Stimulated activated CD8-positive, alpha-beta memory T cell treated with anti-CD3 and anti-CD28 coated beads, Interleukin-15, amount 100 ng/mL, for 1 hour (primary cell): ENCODE data around the gene SMPDL3B.

Experiments
- DNase-seq: peaks from one replicate; pipeline ENCODE4 v3.0.0-alpha.2; 2020; ENCODE audit warnings: low read depth

Gene SMPDL3B

GRCh38 chr1:27940870-27941560, 6.2 kb downstream of the SMPDL3B start:
- no peak for DNase-seq

GRCh38 chr1:27941671-27942540, 7.1 kb downstream of the SMPDL3B start:
- DNase-seq, result no peak

- DNase-seq, result no peak
Measured at GRCh38 chr1:27945020-27945419, 10.2 kb downstream of the SMPDL3B start.

GRCh38 chr1:27949027-27949426, 14.2 kb downstream of the SMPDL3B start:
- no peak for DNase-seq

GRCh38 chr1:27951396-27951795, 16.6 kb downstream of the SMPDL3B start:
- DNase-seq, result no peak

- DNase-seq, result no peak
Measured at GRCh38 chr1:27952147-27952546, 17.3 kb downstream of the SMPDL3B start.

GRCh38 chr1:27954186-27954585, 19.4 kb downstream of the SMPDL3B start:
- no peak for DNase-seq

- DNase-seq, result no peak
Measured at GRCh38 chr1:27955076-27955475, 20.3 kb downstream of the SMPDL3B start.

GRCh38 chr1:27956761-27957160, 22.0 kb downstream of the SMPDL3B start:
- no peak for DNase-seq

GRCh38 chr1:27957655-27958054, 22.9 kb downstream of the SMPDL3B start:
- no peak for DNase-seq

- no peak for DNase-seq
Measured at GRCh38 chr1:27958513-27958912, 23.7 kb downstream of the SMPDL3B start.

- peak; percentile 62 for DNase-seq
Measured at GRCh38 chr1:27959792-27960603, 25.2 kb downstream of the SMPDL3B start, which contains the start of gene XKR8. TSS of gene XKR8 (plus strand) at chr1:27959973. CDS start at chr1:27960070, 97 bp downstream.

GRCh38 chr1:27960762-27961645, 26.2 kb downstream of the SMPDL3B start:
- no peak for DNase-seq

- DNase-seq, result no peak
Measured at GRCh38 chr1:27961646-27962221, 26.9 kb downstream of the SMPDL3B start.

GRCh38 chr1:27963393-27963792, 28.6 kb downstream of the SMPDL3B start:
- no peak for DNase-seq

GRCh38 chr1:27966402-27967105, 31.8 kb downstream of the SMPDL3B start:
- DNase-seq, result no peak

GRCh38 chr1:27967106-27967883, 32.5 kb downstream of the SMPDL3B start:
- DNase-seq, result no peak

- no peak for DNase-seq
Measured at GRCh38 chr1:27967884-27968466, 33.2 kb downstream of the SMPDL3B start.

- no peak for DNase-seq
Measured at GRCh38 chr1:27968692-27969091, 33.9 kb downstream of the SMPDL3B start.
